OCI-LY1 (cell line): Measurements from ENCODE around the gene CFAP74.
A peak's percentile ranks its signal among the peaks of the same experiment; 100 is the strongest.

Experiments
- H2AFZ ChIP-seq: fragments of 200-600 bp; sonication (generic), shearing (Covaris generic); 2 replicates; pipeline ENCODE4 v1.6.0; 2014; ENCODE audit warnings: antibody characterized with exemption, mild to moderate bottlenecking, low read length
- H3F3A ChIP-seq: fragments of 200-600 bp; sonication (generic), shearing (Covaris generic); 2 replicates; pipeline ENCODE4 v1.6.0; 2014; ENCODE audit warnings: mild to moderate bottlenecking, antibody characterized with exemption, low read length, moderate library complexity; ENCODE audit not compliant: insufficient read depth
- H3K27ac ChIP-seq: fragments of 200-600 bp; sonication (generic); 2 replicates; pipeline ENCODE4 v1.5.1; 2014; ENCODE audit warnings: low read length, mixed run types, mild to moderate bottlenecking, low read depth; ENCODE audit not compliant: poor library complexity, severe bottlenecking
- H3K27me3 ChIP-seq: fragments of 200-600 bp; sonication (generic); 2 replicates; pipeline ENCODE4 v1.6.0; 2014; ENCODE audit warnings: antibody characterized with exemption, mild to moderate bottlenecking, low read length, moderate library complexity; ENCODE audit not compliant: insufficient read depth
- H3K36me3 ChIP-seq: fragments of 200-600 bp; sonication (generic); 2 replicates; pipeline ENCODE4 v1.6.1; 2014; ENCODE audit warnings: mild to moderate bottlenecking, antibody characterized with exemption, low read length, moderate library complexity, mixed read lengths; ENCODE audit not compliant: insufficient read depth
- H3K4me1 ChIP-seq: fragments of 200-600 bp; sonication (generic); 2 replicates; pipeline ENCODE4 v1.5.1; 2014; ENCODE audit warnings: mild to moderate bottlenecking, low read length, moderate library complexity; ENCODE audit not compliant: insufficient read depth, severe bottlenecking
- H3K4me2 ChIP-seq: fragments of 200-600 bp; sonication (generic), shearing (Covaris generic); 2 replicates; pipeline ENCODE4 v1.6.1; 2014; ENCODE audit warnings: low read length
- H3K4me3 ChIP-seq: fragments of 200-600 bp; sonication (generic); 2 replicates; pipeline ENCODE4 v1.5.1; 2014; ENCODE audit warnings: low read length, low read depth, mild to moderate bottlenecking, mixed read lengths; ENCODE audit not compliant: poor library complexity, severe bottlenecking
- H3K79me2 ChIP-seq: fragments of 200-600 bp; shearing (Covaris generic); 2 replicates; pipeline ENCODE4 v1.6.1; 2016; ENCODE audit warnings: mixed run types, low read length, mixed read lengths; ENCODE audit not compliant: insufficient read depth
- H3K9ac ChIP-seq: fragments of 200-600 bp; sonication (generic), shearing (Covaris generic); 2 replicates; pipeline ENCODE4 v1.6.1; 2014; ENCODE audit warnings: mild to moderate bottlenecking, low read length, mixed read lengths
- H3K9me2 ChIP-seq: fragments of 200-600 bp; sonication (generic), shearing (Covaris generic); 2 replicates; pipeline ENCODE4 v1.6.1; 2014; ENCODE audit warnings: low read depth, mild to moderate bottlenecking, low read length, mixed read lengths
- H3K9me3 ChIP-seq: fragments of 200-600 bp; shearing (Covaris generic); 2 replicates; pipeline ENCODE4 v1.6.1; 2014; ENCODE audit warnings: low read length, mixed read lengths
- H4K20me1 ChIP-seq: fragments of 200-600 bp; sonication (generic), shearing (Covaris generic); 2 replicates; pipeline ENCODE4 v1.6.0; 2016; ENCODE audit warnings: mild to moderate bottlenecking, low read length; ENCODE audit not compliant: insufficient read depth
- CTCF ChIP-seq: fragments of 200-600 bp; sonication (generic), shearing (Covaris generic); IDR thresholded peaks from 2 replicates; pipeline ENCODE4 v1.5.1; 2017; ENCODE audit warnings: mild to moderate bottlenecking, antibody characterized with exemption, low read length, moderate library complexity, mixed read lengths
- EZH2 ChIP-seq: fragments of 200-600 bp; sonication (generic), shearing (Covaris generic); IDR thresholded peaks from 2 replicates; pipeline ENCODE4 v1.8.0; 2017; ENCODE audit warnings: borderline replicate concordance, mixed run types, mild to moderate bottlenecking, antibody characterized with exemption, low read length, moderate library complexity, mixed read lengths

CFAP74 gene

GRCh38 chr1:1877865-1878436, 125.6 kb downstream of the CFAP74 start:
- H3K27ac ChIP-seq = peak overlapping the region; percentile 2
- peaks cover 100% of the 10 kb centered on the region for H3K79me2 ChIP-seq
- H3K4me2 ChIP-seq = no peak overlapping the region
- TF ChIP-seq CTCF = no peak
- no peak for TF ChIP-seq EZH2
- H3K27me3 ChIP-seq = no peaks in the 10 kb centered on the region
- peaks cover 32% of the 10 kb centered on the region for H3K4me1 ChIP-seq
- no peaks in the 10 kb centered on the region for H3K9me2 ChIP-seq
- H3K9ac ChIP-seq = no peak overlapping the region
- peaks cover 65% of the 10 kb centered on the region for H3K36me3 ChIP-seq
- H4K20me1 ChIP-seq = no peaks in the 10 kb centered on the region
- H3F3A ChIP-seq = no peaks in the 10 kb centered on the region
- no peak overlapping the region for H3K4me3 ChIP-seq
- H3K9me3 ChIP-seq = no peaks in the 10 kb centered on the region
- H2AFZ ChIP-seq = no peak overlapping the region

DNA sequence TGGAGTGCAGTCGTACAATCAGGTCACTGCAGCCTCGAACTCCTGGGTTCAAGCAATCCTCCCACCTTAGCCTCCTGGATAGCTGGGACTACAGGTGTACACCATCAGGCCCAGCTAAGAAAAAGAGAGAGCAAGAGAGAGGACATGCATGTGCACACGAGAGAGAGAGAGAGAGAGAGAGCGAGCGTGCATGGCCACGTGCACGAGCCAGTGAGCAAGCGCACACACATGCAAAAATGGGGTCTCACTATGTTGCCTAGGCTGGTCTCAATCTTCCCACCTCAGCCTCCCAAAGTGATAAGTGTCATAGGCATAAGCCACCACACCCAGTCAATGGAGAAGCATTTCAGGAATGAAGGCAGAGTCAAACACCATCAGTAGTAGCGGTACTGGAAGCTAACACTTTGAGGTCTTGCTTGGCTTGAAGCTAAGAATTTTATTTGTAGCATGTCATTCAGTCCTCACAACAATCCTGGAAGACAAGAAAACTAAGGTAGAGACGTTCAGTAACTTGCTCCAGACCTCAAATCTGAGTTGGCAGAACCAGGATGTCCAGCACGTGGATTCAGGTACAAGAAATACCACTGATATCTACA, 127.2 kb downstream of the CFAP74 start:
- Histone ChIP-seq H3K27ac (no peak overlapping the region), H3K36me3 (peaks cover 80% of the 10 kb centered on the region), H3K4me3 (no peak overlapping the region), H3K27me3 (no peaks in the 10 kb centered on the region), H3K4me2 (no peak overlapping the region), H3K79me2 (peaks cover 100% of the 10 kb centered on the region), H3K9me2 (no peaks in the 10 kb centered on the region), H2AFZ (no peak overlapping the region), H3K9ac (no peak overlapping the region), H3K4me1 (peaks cover 30% of the 10 kb centered on the region), H3K9me3 (no peaks in the 10 kb centered on the region), H4K20me1 (peaks cover 3% of the 10 kb centered on the region; the same call in 1 of the 2 replicates), H3F3A (0 out of 2 replicates have a peak, but pooled peaks cover 6% of the 10 kb centered on the region)
- TF ChIP-seq CTCF = no peak
- no peak for TF ChIP-seq EZH2

- peaks cover 85% of the 10 kb centered on the region for H3K36me3 ChIP-seq
Measured at GRCh38 chr1:1875932-1876331, 127.7 kb downstream of the CFAP74 start.

More at GRCh38 chr1:1875932-1876331, 127.7 kb downstream of the CFAP74 start:
- Histone ChIP-seq H3F3A (0 out of 2 replicates have a peak, but pooled peaks cover 6% of the 10 kb centered on the region), H3K9me2 (no peaks in the 10 kb centered on the region), H3K9ac (no peak overlapping the region), H3K4me1 (peaks cover 27% of the 10 kb centered on the region), H4K20me1 (peaks cover 3% of the 10 kb centered on the region; the same call in 1 of the 2 replicates), H3K9me3 (no peaks in the 10 kb centered on the region), H3K79me2 (peaks cover 100% of the 10 kb centered on the region), H3K27ac (no peak overlapping the region), H2AFZ (no peak overlapping the region), H3K4me3 (no peak overlapping the region), H3K4me2 (no peak overlapping the region), H3K27me3 (no peaks in the 10 kb centered on the region)
- TF ChIP-seq CTCF = no peak
- TF ChIP-seq EZH2 = no peak
